HG02678 (cell line): ENCODE data around the gene CPXM1.
"Not testable (repeated sequence)": the region's sequence is repeated elsewhere in the genome, so short reads cannot be mapped to it uniquely, and the experiment has no call there.

Source experiments
- ATAC-seq: cut with Tn5 transposase; IDR thresholded peaks from one replicate; pipeline ENCODE4 v1.9.1; 2021; ENCODE audit warnings: mild to moderate bottlenecking, moderate library complexity; ENCODE audit not compliant: unreplicated experiment

Gene CPXM1

DNA sequence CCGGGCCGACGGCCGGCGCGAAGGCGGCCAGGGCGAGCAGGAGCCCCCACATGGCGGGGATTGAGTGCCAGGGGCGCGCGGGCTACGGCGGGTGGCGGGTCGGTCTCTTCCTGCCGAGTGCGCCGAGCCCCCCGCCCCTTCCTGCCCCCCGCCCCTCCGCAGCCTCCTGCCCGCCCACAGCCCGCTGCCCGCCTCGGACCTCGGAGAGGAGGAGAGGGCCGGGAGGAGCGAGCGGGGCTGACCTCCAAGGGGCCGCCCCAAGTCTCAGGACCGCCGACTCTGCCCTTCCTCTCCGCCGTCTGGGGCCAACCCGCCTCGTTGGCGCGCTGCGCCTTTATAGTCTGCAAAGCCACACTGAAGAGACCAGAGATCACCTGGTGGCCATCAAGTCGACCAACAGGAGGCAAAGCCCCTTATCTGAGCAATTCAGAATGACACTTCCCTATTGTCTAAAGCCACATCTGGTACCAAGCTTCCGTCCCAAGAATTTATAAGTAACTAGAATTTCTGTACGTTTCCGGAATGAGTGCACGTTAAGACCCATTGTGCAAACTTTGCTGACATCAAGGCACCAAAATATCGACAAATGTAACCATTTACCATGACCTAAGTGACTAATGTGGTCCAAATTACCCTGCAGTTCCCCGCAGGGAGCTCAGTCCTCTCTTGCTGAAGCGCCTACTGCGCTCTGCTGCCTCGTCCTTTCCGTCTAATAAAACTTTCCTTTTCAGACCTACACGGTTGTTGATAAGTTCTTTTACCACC, at the start of gene CPXM1:
CPXM1 (minus strand) TSS at position 107 of the 765 bp plus-strand sequence; CDS start at position 52, 55 bp downstream.
- ATAC-seq = peak; percentile 47

DNA sequence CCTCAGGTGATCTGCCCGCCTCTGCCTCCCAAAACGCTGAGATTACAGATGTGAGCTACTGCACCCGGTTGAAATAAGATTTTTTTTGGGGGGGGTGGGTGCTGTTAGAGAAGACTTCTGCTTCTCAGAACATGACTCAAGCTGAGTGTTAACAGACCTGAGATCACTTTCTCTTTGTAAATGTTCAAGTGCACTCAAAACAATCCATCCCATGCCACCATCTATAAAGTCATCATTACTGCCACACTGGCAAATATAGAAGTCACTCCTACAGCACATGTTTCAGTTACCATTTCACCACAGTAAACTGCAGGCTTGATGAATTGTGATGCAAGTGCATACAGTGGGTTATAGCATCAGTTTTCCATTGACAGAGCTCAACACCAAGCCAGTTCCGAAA, 49.1 kb upstream of the CPXM1 start:
- no peak for ATAC-seq

DNA sequence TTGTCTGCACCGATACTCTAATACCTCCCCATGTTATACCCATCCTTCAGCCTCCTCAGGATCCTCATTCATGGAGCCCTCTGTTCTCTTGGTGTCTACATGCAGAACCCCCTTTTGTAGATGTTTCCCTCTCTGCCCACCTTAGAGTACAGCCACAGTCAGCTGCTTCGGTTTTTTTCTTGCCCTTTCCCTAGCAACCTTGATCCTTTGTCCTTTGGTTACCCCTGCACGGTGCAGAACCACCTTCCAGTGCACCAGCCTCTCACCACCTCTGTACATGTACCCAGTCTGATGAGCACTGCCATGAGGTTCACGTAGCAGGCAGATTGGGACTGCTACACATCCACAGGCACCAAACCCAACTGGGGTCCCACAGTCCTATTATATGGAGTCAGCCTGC, 47.4 kb upstream of the CPXM1 start:
- ATAC-seq = no peak

DNA sequence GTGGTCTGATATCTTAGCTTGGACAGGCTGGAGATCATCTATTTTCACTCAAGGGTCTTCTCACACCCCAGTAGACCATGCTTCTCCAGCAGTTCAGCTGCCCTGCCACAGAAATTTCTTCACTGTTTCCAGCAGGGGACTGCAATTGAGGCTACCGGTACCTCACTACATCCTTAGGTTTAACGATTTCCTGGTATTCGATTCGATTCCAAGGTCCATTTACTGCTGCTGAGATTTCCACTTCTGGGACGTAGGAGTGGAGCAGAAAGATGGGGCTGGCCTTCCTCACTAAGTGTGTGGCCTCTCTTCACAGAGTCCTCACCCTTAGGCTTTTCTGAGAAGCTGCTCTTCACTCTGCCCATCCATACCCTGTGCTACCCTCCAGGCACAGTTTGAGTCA, 46.3 kb upstream of the CPXM1 start:
- ATAC-seq = no peak

DNA sequence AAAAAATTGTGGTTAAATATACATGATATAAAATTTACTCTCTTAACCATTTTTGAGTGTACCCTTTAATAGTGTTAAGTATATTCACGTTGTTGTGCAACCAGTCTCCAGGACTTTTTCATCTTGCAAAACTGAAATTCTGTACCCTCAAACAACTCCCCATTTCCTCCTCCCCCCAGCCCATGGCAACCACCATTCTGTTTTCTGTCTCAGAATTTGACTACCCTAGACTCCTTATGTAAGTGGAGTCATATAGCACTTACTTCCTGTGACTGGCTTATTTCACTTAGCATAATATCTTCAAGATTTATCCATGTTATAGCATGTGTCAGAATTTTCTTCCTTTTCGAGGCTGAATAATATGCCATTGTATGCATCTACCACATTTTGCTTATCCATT, 45.2 kb upstream of the CPXM1 start:
- no peak for ATAC-seq

DNA sequence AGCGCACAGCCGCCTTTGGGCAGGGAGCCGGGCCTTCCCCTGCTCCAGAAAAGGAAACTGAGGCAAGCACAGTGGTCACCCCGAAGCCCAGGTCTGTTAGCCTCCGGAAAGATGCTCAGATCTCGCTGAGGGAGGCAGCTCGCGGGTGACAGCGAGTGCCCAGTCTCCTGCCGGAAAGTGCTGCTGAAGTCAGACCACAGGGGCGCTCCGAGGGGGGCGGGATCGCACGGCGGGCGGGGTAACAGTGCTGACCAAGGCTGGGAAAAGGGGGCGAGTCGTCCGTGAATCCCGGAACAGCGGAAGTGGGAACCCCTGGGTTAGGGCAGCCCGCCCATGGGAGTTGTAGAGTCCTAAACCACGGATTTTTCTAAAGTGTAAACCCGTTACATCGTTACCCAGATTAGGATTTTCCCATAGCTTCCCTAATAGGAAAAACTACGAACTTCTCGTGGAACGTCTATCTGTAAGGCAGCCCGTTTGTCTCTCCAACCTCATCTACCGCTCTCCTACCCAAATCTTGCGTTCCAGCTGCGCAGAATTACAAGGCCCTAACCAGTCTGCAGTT, 40.6 kb upstream of the CPXM1 start:
- ATAC-seq = peak; percentile 32

DNA sequence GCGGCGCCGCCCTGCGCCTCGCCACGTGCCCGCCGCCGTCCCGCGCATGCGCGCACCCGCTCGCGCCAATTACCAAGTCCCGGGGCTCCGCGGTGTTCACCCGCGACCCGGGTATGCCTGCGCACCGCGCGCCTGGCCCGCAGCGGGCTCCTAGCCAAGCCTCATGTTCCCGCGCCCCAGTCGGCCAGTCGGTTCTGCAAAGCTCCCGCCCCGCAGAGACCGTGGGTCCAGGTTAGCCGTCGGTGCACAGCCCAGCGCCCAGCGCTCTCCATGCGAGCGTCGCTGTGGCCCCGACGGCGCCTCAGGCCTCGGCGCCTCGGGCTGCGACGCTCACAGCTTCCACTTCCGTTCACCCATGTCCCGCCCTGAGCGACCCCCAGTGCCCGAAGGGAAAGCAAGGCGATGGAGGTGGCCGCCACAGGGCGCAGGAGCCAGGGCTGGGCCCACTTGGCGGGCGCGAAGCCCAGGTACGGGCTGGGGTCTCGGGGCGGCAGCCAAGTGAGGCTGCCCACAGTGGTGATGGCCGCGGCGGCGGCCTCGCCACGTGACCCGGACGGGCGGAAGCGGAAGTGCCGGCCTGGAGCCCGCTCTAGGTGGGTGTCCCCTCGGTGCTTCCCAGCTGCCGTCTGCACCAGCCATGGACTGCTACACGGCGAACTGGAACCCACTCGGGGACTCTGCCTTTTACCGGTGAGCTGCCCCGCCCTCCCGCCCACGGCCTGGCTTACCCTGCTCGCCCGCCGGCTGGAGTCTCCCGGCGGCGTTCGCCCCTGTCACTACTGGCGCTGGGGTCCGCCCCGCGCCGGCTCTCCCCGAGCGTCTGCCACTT, 39.9 kb upstream of the CPXM1 start, which contains the start of the genes PCED1A and VPS16:
PCED1A (minus strand) TSS at position 518 of the 829 bp plus-strand sequence. CDS start 743 bp downstream, outside the sequence.
VPS16 (plus strand) TSS at position 608 of the 829 bp plus-strand sequence; CDS start at position 638, 30 bp downstream.
- ATAC-seq = peak; percentile 97

DNA sequence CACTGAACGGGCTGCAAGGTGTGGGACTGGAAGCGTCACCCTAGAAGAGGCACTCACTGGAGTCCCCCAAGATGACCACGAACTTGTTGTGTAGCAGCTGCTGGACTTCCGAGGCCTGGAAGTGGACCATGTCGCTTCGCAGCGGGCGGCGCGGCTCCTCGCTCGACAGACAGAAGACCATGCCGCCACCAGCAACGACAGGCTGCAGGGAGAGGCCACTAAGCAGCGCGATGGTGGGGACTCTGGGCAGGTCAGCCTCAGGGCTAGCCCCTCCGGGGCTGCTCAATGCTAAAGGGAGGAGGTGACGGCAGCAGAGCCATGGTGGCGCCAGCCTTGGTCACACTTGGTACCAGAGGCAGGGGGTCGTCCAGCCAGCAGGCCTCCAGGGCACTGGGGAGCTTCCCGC, 39.3 kb upstream of the CPXM1 start:
- no peak for ATAC-seq

DNA sequence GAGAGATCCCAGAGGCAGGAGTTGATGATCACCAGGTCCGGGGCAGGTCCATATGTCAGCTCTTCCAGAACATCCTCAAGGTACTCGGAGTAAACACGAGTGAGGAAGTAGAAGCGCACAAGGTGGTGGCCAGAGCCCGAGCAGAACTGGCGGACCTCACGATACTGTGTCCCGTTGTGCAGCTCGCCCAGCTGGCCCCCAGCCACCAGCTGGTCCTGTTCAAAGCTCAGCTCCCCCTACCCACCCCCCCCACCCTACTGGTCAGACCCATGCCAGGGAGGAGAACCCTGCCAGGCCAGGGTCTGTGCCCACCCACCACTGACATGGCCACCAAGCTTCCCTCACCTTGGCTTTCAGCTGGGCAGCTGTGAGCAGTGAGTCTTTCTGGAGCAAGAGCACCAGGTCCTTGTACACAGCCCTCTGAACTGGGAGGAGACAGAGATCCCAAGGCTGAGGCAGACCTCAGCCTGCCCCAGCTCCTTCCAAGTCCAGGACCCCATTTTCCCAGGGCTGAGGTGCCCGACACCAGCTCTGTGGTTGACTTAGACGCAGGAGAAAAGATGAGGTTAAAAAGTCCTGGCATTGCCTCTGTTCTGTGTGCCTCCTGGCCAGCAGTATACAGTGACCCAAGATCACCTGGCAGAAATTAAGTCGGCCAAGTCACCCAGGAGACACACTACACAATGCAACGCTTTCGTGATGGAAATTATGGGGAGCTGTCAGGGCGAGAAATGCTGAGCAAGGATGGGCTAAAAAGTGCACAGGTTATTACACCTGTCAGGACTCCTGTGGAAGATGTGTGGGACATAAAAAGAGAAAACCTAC, 38.6 kb upstream of the CPXM1 start:
- ATAC-seq = no peak

DNA sequence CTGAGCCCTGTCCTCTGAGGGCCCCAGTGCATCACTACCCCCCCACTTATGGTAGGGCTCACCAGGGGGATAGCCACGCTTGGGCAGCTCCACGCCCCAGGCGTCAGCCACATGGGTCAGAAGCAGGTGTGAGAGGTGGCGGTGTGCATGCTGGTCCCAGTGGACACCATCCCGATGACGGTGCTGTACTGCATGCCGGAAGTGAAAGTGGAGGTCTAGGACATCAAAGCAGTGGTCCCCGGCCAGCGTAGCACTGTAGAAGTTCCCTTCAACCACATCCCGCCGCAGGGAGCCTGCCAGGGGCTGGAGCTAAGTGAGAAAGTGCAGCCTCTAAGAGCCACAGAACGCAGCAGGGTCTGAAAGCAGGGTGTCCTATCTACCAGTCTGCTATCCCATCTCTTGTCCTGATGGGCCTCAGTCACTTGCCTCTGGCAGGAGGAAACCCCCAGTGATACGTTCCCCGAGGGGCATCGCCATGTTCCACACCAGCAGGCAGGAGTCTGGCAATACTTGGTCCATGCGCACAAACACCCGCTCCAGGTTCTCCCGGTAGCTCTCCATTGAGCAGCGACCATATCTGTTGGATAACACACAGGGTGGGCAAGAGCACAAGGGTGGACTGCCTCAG, 37.9 kb upstream of the CPXM1 start:
- ATAC-seq = no peak

DNA sequence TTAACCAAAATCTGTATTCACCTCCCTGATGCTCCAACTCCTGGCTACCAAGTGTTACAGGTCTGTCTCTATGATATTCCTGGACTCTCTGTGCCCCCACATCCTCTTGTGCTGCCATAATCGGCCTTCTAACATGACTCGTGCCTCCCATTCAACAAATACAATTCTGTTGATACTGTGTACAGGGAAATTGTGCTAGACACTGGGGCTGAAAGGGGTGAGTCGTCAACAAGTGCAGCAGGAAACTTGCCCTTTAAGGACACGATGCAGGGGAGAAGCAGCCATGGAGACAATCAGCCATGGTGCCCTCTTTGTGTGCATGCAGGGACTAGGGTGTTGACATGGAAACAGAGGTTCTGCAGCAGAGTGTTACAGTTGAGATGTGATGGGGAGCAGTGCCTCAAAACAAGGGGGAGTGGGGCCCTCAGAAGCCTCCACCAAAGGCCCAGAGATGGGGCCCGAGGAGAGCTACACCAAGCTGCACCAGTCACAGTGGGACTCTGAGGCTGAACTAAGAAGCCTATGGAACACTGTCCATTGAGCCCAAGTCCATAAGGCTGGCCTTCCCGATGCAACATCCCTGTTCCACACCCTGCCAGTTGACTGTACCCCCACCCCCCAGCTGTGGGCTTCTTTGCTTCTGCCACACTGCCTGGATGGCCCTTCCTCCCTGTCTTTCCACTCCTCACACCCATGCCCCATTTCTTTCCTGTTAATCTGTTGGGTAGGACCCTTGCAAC, 37.0 kb upstream of the CPXM1 start:
- ATAC-seq = no peak

DNA sequence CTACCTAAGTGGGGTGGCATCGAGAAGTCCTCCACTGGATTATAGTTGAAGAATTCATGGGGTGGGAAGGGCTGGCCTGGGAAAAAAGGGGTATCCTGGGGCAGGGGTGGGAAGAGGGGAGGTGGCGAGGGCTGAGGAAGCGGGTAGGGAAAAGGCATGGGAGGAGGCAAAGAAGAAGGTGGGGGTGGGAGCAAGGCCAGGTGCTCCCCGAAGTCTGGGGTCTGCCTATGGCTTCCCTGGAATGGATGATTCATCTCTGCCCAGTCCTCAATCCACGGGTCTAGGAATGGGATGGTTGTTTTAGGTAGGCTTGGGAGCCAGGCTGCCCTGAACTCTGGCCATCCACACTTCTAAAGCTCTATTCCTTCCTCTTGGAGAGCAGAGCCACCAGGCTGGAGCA, 35.6 kb upstream of the CPXM1 start:
- ATAC-seq = no peak

DNA sequence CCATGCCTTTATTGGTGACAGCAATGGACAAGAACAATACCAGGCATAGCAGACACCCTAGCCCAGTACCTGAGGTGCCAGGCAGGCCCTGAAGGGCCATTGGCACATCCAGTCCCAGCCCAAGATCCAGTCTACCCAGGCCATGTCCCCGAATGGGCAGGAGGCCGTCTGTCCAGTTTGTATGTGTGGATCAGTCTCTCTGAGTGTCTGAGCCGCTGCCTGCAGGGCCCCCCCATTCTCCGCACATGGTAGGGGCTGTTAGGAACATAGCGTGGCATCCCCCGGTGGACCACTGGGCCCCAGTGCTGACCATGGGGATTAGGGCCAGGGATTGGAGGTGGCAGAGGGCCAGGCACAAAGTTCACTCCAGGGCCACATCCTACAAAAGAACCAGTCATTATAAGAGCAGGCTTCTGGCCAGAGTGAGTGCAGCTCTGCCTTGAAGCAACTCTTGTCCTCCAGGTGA, 34.9 kb upstream of the CPXM1 start:
- no peak for ATAC-seq

DNA sequence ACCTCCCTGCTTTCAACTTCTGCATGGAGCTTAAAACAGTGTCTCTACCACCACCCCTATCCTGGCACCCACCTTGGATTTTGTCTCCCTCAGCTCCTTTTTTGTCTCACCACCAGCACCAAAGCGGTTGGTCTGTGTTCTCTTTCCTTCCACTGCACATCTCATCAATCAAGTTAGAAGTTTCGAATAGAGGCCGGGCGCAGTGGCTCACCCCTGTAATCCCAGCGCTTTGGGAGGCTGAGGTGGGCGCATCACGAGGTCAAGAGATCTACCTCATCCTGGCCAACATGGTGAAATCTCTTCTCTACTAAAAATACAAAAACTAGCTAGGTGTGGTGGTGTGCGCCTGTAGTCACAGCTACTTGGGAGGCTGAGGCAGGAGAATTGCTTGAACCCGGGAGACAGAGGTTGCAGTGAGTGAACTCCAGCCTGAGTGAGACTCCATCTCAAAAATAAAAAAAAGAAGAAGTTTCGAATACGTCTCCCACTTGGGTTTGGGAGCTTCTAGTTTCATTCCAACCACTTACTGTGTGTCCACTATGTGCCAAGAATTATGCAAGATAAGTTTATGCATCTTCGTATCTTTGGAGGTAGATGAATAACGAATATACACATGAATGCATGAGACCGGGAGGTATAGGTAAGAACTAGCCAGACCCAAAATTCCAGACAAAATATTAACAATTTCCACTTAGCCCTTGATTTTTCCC, 34.1 kb upstream of the CPXM1 start:
- no peak for ATAC-seq

DNA sequence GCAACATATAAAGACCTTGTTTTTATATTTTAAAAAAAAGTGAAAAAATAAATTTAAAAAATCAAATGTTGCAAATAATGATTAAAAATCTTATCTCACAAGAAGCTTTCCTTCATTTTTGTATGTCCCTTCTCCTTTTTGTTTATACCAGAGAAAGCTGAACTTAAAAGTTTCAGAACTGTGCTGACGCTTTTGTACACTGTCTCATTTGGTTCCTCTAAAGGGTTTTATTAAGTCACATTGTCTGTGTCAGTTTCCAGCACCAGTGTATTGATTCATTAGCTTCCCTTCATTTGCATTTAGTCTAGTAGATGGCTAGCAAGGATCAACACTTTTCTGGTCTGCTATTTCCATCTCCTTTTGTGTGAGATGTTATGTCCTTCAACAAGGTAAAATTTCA, 33.3 kb upstream of the CPXM1 start:
- ATAC-seq = no peak

DNA sequence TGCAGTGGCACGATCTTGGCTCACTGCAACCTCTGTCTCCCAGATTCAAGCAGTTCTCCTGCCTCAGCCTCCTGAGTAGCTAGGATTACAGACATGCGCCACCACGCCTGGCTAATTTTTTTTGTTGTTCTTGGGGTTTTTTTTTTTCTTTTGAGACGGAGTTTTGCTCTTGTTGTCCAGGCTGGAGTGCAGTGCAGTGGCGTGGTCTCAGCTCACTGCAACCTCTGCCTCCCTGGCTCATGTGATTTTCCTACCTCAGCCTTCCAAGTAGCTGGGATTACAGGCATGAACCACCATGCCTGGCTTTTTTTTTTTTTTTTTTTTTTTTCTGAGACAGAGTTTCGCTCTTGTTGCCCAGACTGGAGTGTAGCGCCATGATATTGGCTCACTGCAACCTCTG, 30.8 kb upstream of the CPXM1 start:
- ATAC-seq = not testable (repeated sequence)

DNA sequence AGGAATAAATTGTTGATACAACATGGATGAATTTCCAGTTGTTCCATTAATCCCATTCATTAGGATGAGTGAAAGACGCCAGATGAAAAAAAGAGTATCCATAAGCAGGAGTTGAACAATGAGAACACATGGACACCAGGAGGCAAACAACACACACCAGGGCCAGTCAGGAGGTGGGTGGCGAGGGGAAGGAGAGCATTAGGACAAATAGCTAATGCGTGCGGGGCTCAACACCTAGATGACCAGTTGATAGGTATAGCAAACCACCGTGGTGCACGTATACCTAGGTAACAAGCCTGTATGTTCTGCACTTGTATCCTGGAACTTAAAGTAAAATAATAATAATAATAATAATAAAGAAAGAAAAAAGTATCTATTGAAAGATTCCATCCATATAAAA, 28.9 kb upstream of the CPXM1 start:
- ATAC-seq = no peak

DNA sequence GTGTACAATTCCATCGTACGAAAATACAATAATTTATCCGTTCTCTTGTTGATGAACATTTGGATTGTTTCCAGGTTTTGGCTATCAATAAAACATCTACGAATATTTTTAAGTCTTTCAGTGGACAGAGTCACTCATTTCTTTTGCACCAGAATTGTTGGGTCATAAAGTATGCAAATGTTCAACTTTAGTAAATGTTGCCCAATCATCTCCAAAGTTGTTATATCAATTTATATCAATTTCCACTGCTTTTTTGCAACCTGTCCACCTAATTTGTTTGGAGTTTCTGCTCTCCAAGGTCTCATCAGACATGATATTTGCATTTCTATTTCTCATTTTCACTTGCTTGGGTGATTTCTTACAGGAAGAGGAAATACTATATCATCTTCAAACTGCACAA, 26.2 kb upstream of the CPXM1 start:
- ATAC-seq = no peak

DNA sequence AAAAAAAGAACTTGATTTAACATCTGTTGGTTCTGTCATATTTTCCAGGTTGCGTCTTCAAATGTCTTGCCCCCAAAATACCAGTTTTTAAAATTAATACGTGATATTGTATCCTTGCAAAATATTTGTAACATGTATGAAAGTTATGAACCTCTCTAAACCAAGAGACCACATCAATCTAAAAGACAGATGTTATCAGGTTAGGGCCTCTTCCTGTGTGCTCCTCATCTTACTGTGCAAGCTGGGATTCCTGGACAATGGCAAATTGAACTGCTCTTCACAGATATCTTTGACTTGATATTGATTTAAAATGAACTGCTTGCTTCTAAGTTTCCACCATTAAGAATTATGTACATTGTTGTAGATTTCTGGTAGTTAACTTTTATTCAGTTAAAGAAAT, 25.3 kb upstream of the CPXM1 start:
- no peak for ATAC-seq
